Lung (tissue), 12 donors: ENCODE data around the gene CEP128. TPM values are rescaled to one million over a fixed set of nuclear protein-coding genes. Genes with fewer than 3 reads are reported as not detected.

ENCODE experiments used
- ATAC-seq: fragments of 200-7000 bp; cut with Tn5 transposase; one replicate; pipeline ENCODE4 v1.9.1; 2020; ENCODE audit warnings: moderate number of reproducible peaks; ENCODE audit not compliant: insufficient read depth, low FRiP score
- DNase-seq, 3 donors: peaks; one replicate each; pipeline ENCODE4 v3.0.0-alpha.2; 2013 to 2017
- H3K27ac ChIP-seq, 2 donors: one replicate each; pipeline ENCODE4 v1.5.1; 2013; ENCODE audit warnings: mild to moderate bottlenecking in 2 of 2, moderate library complexity in 2 of 2, control low read depth in 1 of 2, inconsistent platforms in 1 of 2, low read depth in 1 of 2, low read length in 1 of 2
- H3K27me3 ChIP-seq, 3 donors: one replicate each; pipeline ENCODE4 v1.5.1; 2013; ENCODE audit warnings: low read length in 2 of 3; ENCODE audit not compliant: control insufficient read depth in 3 of 3, insufficient read depth in 3 of 3
- H3K36me3 ChIP-seq, 4 donors: one replicate each; pipeline ENCODE4 v1.5.1; 2013; ENCODE audit warnings: low read length in 4 of 4, mild to moderate bottlenecking in 1 of 4, moderate library complexity in 1 of 4; ENCODE audit not compliant: control insufficient read depth in 4 of 4, insufficient read depth in 4 of 4
- H3K4me1 ChIP-seq, 5 donors: one replicate each; pipeline ENCODE4 v1.5.1; 2013; ENCODE audit warnings: low read length in 5 of 5, mild to moderate bottlenecking in 2 of 5, moderate library complexity in 1 of 5; ENCODE audit not compliant: control insufficient read depth in 5 of 5, insufficient read depth in 5 of 5
- H3K4me3 ChIP-seq: one replicate; pipeline ENCODE4 v1.5.1; 2013; ENCODE audit warnings: mild to moderate bottlenecking, control low read depth, moderate library complexity
- H3K9ac ChIP-seq, 2 donors: one replicate each; pipeline ENCODE4 v1.5.1; 2013; ENCODE audit warnings: low read length in 2 of 2, control low read depth in 1 of 2; ENCODE audit not compliant: insufficient read depth in 1 of 2
- H3K9me3 ChIP-seq, 4 donors: one replicate each; pipeline ENCODE4 v1.5.1; 2013; ENCODE audit warnings: low read length in 3 of 4, mild to moderate bottlenecking in 1 of 4, moderate library complexity in 1 of 4; ENCODE audit not compliant: control insufficient read depth in 4 of 4, insufficient read depth in 3 of 4
- CTCF ChIP-seq: IDR thresholded peaks from 2 replicates; pipeline ENCODE4 v1.5.1; 2012; ENCODE audit warnings: mild to moderate bottlenecking; ENCODE audit errors: control extremely low read depth, extremely low read depth
- WGBS, 2 donors: extraction: QIAGEN DNeasy Blood & Tissue Kit; methylation state at CpG; one replicate each; pipeline ENCODE4 v1.1.7; 2013; 5-methylcytosine and 5-hydroxymethylcytosine counted together
- polyA plus RNA-seq, 2 donors: library from polyadenylated mRNA; stranded (reverse); fragments of 200-250 nt; gene quantifications; one replicate each; pipeline ENCODE4 v1.2.1, GENCODE V29; 2013
- total RNA-seq, 2 donors: library from RNA; depleted of rRNA in 1 of 2; stranded (reverse); fragments of >200 nt in 1 of 2; gene quantifications; one replicate each; pipeline ENCODE4 v1.2.1, GENCODE V29; 2014 to 2021
- donor health status: control.
- donor health status: control.
- donor health status: Bipolar disorder and iron deficiency.
- donor health status: healthy.
- donor health status: DM: yes; HTN: yes; CAD: no.

Gene CEP128
- total and polyA plus RNA-seq, 4 donors, result 1.1 to 12.0 (median 6.2) TPM

GRCh38 chr14:80699861-80700260 is 241.7 kb downstream of the CEP128 start:
- WGBS, 2 donors, result 76 to 85% methylated on average over 4 of the region's 4 CpGs
- H3K4me1 ChIP-seq, result no peaks in the 10 kb centered on the region
- H3K36me3 ChIP-seq, result no peaks in the 10 kb centered on the region
- H3K9me3 ChIP-seq, result peaks cover 0 to 2% (median 0%) of the 10 kb centered on the region in 4 donors
- no peaks in the 10 kb centered on the region for H3K27me3 ChIP-seq
- peak in 1 of 3 donors; percentile 1 for DNase-seq
- ATAC-seq, result no peak
- H3K4me3 ChIP-seq, result no peak overlapping the region
- H3K27ac ChIP-seq, result no peak overlapping the region
- no peak overlapping the region for H3K9ac ChIP-seq
- TF ChIP-seq CTCF, result no peak

- 93 to 95% methylated on average over 6 of the region's 6 CpGs for WGBS, 2 donors
- Histone ChIP-seq H3K4me1 (no peaks in the 10 kb centered on the region), H3K36me3 (no peaks in the 10 kb centered on the region), H3K9ac (no peak overlapping the region), H3K4me3 (no peak overlapping the region), H3K9me3 (peaks cover 0 to 2% (median 0%) of the 10 kb centered on the region in 4 donors), H3K27ac (no peak overlapping the region), H3K27me3 (no peaks in the 10 kb centered on the region)
- no peak for DNase-seq
- no peak for TF ChIP-seq CTCF
- no peak for ATAC-seq
Observed at GRCh38 chr14:80698974-80699373, 242.6 kb downstream of the CEP128 start.

- no peaks in the 10 kb centered on the region for H3K27me3 ChIP-seq
- no peak for DNase-seq
- no peak overlapping the region for H3K9ac ChIP-seq
- H3K4me3 ChIP-seq, result no peak overlapping the region
- WGBS, 2 donors, result 87 to 99% methylated on average over 4 of the region's 4 CpGs
- no peak for TF ChIP-seq CTCF
- ATAC-seq, result no peak
- no peaks in the 10 kb centered on the region for H3K9me3 ChIP-seq
- H3K36me3 ChIP-seq, result no peaks in the 10 kb centered on the region
- H3K27ac ChIP-seq, result no peak overlapping the region
- no peaks in the 10 kb centered on the region for H3K4me1 ChIP-seq
Observed at GRCh38 chr14:80695869-80696268, 245.7 kb downstream of the CEP128 start.

- DNase-seq, result no peak
- Histone ChIP-seq H3K36me3 (no peaks in the 10 kb centered on the region), H3K27ac (no peak overlapping the region), H3K27me3 (no peaks in the 10 kb centered on the region), H3K4me1 (no peaks in the 10 kb centered on the region), H3K9ac (no peak overlapping the region), H3K9me3 (no peaks in the 10 kb centered on the region), H3K4me3 (no peak overlapping the region)
- 77 to 95% methylated on average over 3 of the region's 3 CpGs for WGBS, 2 donors
- no peak for ATAC-seq
- no peak for TF ChIP-seq CTCF
Observed at GRCh38 chr14:80692903-80693302, 248.6 kb downstream of the CEP128 start.
